ENCODE measurements around the gene SASH1. TPM values are rescaled to one million over a fixed set of nuclear protein-coding genes. Genes with fewer than 3 reads are reported as not detected.
A peak's percentile ranks its signal among the peaks of the same experiment; 100 is the strongest.

Gene SASH1
- total and polyA plus RNA-seq, 9 of the 15 experiments (the other 6 are each of a cell fraction or from before 2014, with no cell fraction given), result 0.35 to 3.5 (median 1.6) TPM

- BruUV-seq (replicated peaks), result no TSS peak
These were observed 72.2 kb downstream of the SASH1 start for GRCh38 chr6:148414836-148415235.

GRCh38 chr6:148415511-148416260, 73.0 kb downstream of the SASH1 start:
- in situ Hi-C loops (cut with MboI) (no loop called here), intact Hi-C loops (cut with micrococcal nuclease) (no loop called here)
- TF ChIP-seq ZNF76 (CRISPR knock-in tag; IDR thresholded peaks at IDR 0.05; ENCODE audit: borderline replicate concordance), result no peak
- no peak for TF ChIP-seq TFAP4 (CRISPR knock-in tag; IDR thresholded peaks at IDR 0.05; ENCODE audit: borderline replicate concordance)
- TF ChIP-seq OTX1 (CRISPR knock-in tag; IDR thresholded peaks at IDR 0.05), result no peak
- no peak for TF ChIP-seq CHD4 (IDR thresholded peaks at IDR 0.05; ENCODE audit: insufficient read depth, insufficient replicate concordance, low read depth, low read length, poor library complexity, severe bottlenecking)
- TF ChIP-seq PRPF4 (IDR thresholded peaks at IDR 0.05; ENCODE audit: insufficient read depth, low read depth, low read length, poor library complexity, severe bottlenecking), result no peak
- no peak for TF ChIP-seq TRIM25 (IDR thresholded peaks at IDR 0.05; ENCODE audit: borderline replicate concordance)
- no peak for TF ChIP-seq PREB (CRISPR knock-in tag; IDR thresholded peaks at IDR 0.05)
- Histone ChIP-seq H2AFZ (ENCODE audit: low read depth, low read length) (no peak overlapping the region), H3K4me1 (replicated peaks in 1 of 2; ENCODE audit: control insufficient read depth in 2 of 2, insufficient read depth in 2 of 2, low read length in 2 of 2) (no peaks in the 10 kb centered on the region), H4K20me1 (replicated peaks; ENCODE audit: control insufficient read depth, insufficient read depth, low read length) (no peaks in the 10 kb centered on the region), H3K4me2 (ENCODE audit: insufficient read depth, low read length) (no peak overlapping the region), H3K4me3 (no peak overlapping the region), H3K27ac (ENCODE audit: extremely low read depth, low read depth, low read length) (no peak overlapping the region), H3K27me3 (ENCODE audit: control insufficient read depth in 2 of 2, insufficient read depth in 2 of 2, low read length in 2 of 2) (peaks cover 10 to 14% of the 10 kb centered on the region in 2 experiments; a peak in 4 of 5 replicates), H3K9me3 (replicated peaks; ENCODE audit: control insufficient read depth, insufficient read depth, low read depth, low read length) (no peaks in the 10 kb centered on the region), H3K79me2 (ENCODE audit: control insufficient read depth, insufficient read depth, low read length) (no peaks in the 10 kb centered on the region), H3K9me1 (ENCODE audit: control insufficient read depth, insufficient read depth, low read length) (no peaks in the 10 kb centered on the region), H3K36me3 (ENCODE audit: control insufficient read depth, insufficient read depth, low read length) (no peaks in the 10 kb centered on the region), H3K9ac (ENCODE audit: insufficient read depth in 1 of 2, low read depth in 2 of 2, low read length in 2 of 2) (no peak overlapping the region)
- no TSS peak for BruUV-seq (replicated peaks)
- ATAC-seq (no peak), FAIRE-seq (no peak), DNase-seq (ENCODE audit: extremely low read depth in 1 of 4, low spot score in 3 of 4) (no peak)
- ChIA-PET POLR2A (interaction anchor here (0.9 kb wide), 1 partner anchor 34 kb away, joined by 5 read pairs; no protein-coding TSS in a partner anchor), CTCF (ENCODE audit: low intra/inter-chr PET ratio) (no interaction called here)
- 0% methylated on average over 4 of the region's 4 CpGs for WGBS (ENCODE audit: insufficient coverage, low coverage, missing lambda C conversion rate)

More at GRCh38 chr6:148414836-148415235, 72.2 kb downstream of the SASH1 start:
- Histone ChIP-seq H2AFZ (ENCODE audit: low read depth, low read length) (no peak overlapping the region), H3K27me3 (ENCODE audit: control insufficient read depth in 2 of 2, insufficient read depth in 2 of 2, low read length in 2 of 2) (peaks cover 13 to 20% of the 10 kb centered on the region in 2 experiments; a peak in 4 of 5 replicates), H3K36me3 (ENCODE audit: control insufficient read depth, insufficient read depth, low read length) (no peaks in the 10 kb centered on the region), H3K4me3 (no peak overlapping the region), H3K9ac (ENCODE audit: insufficient read depth in 1 of 2, low read depth in 2 of 2, low read length in 2 of 2) (no peak overlapping the region), H3K27ac (ENCODE audit: extremely low read depth, low read depth, low read length) (no peak overlapping the region), H3K79me2 (ENCODE audit: control insufficient read depth, insufficient read depth, low read length) (no peaks in the 10 kb centered on the region), H4K20me1 (replicated peaks; ENCODE audit: control insufficient read depth, insufficient read depth, low read length) (no peaks in the 10 kb centered on the region), H3K4me1 (replicated peaks in 1 of 2; ENCODE audit: control insufficient read depth in 2 of 2, insufficient read depth in 2 of 2, low read length in 2 of 2) (no peaks in the 10 kb centered on the region), H3K9me1 (ENCODE audit: control insufficient read depth, insufficient read depth, low read length) (no peaks in the 10 kb centered on the region), H3K4me2 (ENCODE audit: insufficient read depth, low read length) (no peak overlapping the region), H3K9me3 (replicated peaks; ENCODE audit: control insufficient read depth, insufficient read depth, low read depth, low read length) (no peaks in the 10 kb centered on the region)
- intact Hi-C loops (cut with micrococcal nuclease), result no loop called here
- ChIA-PET POLR2A (interaction anchor here (0.8 kb wide), 1 partner anchor 29 kb away, joined by 4 read pairs; no protein-coding TSS in a partner anchor), CTCF (ENCODE audit: low intra/inter-chr PET ratio) (no interaction called here)
- DNase-seq (ENCODE audit: extremely low read depth in 1 of 4, low spot score in 3 of 4) (no peak), FAIRE-seq (no peak), ATAC-seq (no peak)
- WGBS (ENCODE audit: insufficient coverage, low coverage, missing lambda C conversion rate), result 0% methylated on average over 3 of the region's 3 CpGs
- in situ Hi-C loops (cut with MboI), result no loop called here
- TF ChIP-seq KDM5B (IDR thresholded peaks at IDR 0.05; ENCODE audit: insufficient replicate concordance, low read depth, low read length) (no peak), ZNF316 (IDR thresholded peaks at IDR 0.05) (peak; percentile 16; the same call in 1 of the 2 replicates)
